Stimulated activated CD4-positive, alpha-beta T cell treated with anti-CD3 and anti-CD28 coated beads, Interleukin-12 subunit alpha, Interleukin-12 subunit beta, amount 100 ng/mL, for 4 hours (primary cell): ENCODE results near the gene SH3BP1.

ENCODE experiments used
- DNase-seq: peaks from one replicate; pipeline ENCODE4 v3.0.0-alpha.2; 2020

SH3BP1 gene

DNA sequence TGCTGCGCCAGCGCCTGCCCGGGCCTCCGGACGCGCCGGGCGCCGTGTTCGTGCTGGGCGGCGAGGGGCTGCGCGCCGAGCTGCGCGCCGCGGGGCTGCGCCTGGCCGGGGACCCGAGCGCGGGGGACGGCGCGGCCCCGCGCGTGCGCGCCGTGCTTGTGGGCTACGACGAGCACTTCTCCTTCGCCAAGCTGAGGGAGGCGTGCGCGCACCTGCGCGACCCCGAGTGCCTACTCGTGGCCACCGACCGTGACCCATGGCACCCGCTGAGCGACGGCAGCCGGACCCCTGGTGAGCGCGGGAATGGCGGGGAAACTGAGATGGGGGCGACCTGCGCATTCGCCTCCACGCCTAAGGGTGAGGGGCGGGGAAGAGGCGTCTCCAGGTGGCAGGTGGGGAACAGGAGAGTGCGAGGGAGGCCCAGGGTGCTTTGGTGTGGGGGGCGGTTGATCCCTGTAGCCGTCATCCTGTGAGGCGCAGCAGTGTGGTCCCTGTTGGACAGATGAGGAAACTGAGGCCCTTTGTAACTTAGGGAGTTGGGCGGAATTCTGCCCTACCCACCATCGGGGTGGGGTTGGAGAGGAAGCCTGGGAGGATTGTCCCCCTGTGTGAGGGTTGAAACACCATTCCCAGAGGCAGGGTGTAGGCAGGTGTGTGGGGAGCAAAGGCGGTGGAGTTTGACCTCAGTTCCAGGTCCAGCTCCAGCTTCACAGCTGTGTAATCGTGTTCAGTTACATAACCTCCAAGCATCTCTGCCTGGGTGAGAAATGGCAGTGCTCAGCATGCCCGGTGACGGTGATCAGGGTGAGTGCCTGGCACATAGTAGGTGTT is 19.8 kb downstream of the SH3BP1 start:
- peak; percentile 33 for DNase-seq

DNA sequence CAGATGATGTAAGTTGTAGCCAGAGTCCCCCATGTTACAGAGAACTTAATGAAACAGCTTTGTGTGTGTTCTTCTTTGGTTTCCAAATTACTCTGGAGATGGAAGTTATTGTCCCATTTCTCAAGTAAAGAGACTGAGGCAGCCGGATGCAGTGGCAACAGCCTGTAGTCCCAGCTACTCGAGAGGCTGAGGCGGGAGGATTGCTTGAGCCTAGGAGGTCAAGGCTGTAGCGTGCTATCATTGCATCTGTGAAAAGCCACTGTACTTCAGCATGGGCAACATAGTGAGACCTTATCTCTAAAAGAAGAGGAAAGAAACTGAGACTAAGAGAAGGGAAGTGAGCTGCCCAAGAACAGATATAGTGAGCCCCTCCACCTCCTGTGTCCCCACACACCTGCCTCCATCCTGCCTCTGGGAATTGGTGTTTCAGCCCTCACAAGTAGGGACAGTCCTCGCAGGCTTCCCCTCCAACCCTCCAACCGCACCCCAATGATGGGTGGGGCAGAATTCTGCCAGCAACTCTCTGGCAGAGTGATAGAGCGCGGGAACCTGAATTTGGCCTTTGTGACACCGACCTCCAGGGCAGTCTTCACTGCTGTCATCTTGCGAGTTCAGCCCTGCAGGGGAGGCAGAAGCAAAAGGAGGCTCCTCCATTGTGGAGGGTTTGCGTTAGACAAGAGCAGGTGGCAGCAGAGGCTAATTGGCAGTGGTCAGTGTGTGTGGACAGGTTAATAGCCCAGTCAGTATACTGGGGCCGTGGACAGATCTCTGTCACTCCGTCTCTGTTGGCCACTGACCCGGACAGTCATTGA is 20.6 kb downstream of the SH3BP1 start:
- DNase-seq = no peak

DNA sequence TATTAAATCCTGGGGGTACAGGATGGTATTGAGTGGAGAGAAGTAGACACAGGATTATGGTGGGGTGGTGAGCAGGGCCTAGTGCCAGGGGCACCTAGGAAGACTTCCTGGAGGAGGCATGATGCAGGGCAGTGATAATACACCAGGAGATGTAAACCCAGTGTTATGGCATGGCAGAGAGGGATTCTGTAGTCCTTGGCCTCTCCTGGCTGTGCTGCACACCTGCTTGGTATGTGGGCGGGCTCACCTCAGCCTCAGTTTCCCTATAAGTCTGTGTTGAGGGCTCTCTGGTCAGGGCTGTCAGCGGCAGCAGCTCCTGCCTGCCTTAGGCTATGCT is 21.2 kb downstream of the SH3BP1 start:
- DNase-seq = no peak

DNA sequence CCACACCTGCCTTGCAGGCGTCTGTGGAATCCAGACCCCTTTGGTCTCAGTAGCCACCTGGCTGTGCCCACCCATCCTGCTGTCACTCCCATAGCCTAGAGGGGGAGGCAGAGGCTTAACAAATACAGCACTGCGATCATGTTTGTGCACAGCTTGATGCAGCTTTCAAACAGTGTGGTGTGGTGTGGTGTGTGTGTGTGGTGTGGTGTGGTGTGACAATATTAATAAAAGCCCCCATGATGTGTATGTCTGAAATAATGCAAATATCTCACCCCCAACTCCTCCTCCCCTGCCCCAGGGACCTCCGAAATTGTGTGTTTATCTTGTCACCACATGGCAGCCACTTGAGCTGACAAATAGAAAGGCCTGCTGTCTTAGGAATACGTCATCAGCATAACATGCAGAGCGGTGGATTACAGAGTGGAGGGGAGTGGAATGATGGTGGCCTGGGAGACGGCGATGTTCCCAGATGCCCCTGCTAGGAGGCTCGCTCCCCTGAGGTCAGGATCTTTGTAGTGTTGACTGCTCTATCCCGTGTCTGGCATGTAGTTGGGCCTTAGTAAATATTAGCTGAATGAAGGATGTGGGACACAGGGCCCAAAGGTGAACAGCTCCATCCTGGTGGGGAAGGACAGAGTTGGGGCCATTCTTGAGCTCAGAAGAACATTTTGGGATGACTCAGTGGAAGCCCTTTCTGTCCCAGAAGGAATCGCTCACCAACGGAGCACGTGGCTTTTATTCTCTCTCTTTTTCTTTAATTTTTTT is 21.9 kb downstream of the SH3BP1 start:
- DNase-seq = no peak

DNA sequence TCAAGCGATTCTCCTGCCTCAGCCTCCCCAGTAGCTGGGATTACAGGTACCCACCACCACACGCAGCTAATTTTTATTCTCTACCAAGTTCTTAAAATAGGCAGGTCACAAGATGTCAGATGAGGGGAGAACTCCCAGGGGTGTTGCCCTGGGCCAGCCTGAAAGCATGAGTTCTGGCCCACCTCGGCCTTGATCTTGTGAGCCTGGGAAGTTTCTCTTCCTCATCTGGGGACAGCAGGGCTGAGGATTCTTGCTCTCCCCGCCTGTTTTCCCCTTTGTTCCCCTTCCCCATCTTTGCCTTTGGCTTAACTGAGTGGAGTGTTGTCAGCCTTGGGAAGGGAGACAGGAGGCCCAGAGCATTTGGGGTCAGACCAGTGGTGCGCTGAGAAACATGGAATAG is 22.6 kb downstream of the SH3BP1 start:
- DNase-seq = no peak

DNA sequence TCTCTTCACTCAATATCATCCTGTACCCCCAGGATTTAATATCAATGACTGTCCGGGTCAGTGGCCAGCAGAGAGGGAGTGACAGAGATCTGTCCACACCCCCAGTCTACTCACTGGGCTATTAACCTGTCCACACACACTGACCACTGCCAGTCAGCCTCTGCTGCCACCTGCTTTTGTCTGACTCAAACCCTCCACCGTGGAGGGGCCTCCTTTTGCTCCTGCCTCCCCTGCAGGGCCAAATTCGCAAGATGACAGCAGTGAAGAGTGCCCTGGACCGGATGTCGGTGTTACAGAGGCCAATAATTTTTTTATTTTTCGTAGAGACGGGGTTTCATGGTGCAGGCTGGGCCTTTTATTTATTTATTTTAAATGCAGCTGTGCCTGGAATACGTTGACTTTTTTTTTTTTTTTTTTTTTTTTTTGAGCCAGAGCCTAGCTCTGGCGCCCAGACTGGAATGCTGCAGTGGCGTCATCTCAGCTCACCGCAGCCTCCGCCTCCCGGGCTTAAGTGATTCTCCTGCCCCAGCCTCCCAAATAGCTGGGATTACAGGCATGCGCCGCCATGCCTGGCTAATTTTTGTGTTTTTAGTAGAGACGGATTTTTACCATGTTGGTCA is 24.2 kb downstream of the SH3BP1 start:
- DNase-seq = no peak

DNA sequence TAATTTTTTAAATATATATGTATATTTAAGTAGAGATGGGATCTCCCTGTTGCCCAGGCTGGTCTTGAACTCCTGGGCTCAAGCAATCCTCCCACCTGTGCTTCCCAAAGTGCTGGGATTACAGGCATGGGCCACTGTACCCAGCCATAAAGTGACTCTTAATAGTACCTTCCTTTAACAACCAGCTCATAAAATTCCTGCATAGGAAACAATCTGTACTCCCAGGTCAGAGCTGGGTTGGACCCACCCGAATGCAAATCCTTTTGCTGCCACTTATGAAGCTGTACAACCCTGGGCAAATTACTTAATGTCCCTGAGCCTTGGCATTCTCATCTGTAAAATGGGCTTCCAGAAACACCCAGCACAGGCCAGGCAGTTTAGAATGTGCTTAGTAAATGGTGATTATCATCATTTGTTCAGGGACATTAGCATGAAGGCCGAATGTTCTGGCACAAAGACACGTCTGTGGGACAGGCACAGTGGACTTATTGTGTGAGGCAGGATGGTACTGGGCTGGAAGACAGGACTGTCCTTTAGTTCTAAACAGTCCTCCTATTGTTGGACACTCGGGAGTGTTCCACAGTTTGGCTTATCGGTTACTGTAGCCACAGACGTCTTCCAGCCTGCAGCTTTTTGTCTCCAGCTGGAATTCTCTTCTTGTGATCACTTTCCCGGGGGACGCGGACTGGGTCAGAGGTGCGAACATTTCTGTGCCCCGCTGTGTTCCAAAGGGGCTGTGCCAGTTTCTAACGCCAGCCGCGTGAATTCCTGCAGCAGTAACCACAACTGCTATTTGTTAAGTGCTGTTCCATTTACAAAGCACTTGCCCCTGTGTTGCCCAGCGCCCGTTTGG is 25.0 kb downstream of the SH3BP1 start:
- DNase-seq = no peak

DNA sequence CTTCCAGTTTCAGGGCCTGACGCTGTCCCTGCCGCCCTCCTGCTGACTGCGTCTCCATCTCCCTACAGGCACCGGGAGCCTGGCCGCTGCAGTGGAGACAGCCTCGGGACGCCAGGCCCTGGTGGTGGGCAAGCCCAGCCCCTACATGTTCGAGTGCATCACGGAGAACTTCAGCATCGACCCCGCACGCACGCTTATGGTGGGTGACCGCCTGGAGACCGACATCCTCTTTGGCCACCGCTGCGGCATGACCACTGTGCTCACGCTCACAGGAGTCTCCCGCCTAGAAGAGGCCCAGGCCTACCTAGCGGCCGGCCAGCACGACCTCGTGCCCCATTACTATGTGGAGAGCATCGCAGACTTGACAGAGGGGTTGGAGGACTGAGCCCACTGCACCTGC is 26.0 kb downstream of the SH3BP1 start:
- DNase-seq = no peak

DNA sequence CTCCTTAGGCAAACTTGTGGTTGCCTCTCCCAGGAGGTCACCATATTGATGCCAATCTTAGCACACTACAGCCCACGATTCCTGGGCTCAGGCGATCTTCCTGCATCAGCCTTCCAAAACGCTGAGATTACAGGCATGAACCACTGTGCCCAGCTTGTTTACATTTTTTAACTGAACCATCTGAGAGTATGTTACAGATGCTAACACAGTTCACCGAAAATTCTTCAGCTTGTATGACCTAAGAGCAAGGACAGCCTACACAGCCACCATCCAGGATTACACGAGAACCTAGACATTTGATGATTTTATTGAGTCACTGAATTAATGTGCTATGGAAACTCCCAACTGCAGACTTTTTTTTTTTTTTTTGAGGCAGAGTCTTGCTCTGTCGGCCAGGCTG is 30.1 kb downstream of the SH3BP1 start:
- no peak for DNase-seq

DNA sequence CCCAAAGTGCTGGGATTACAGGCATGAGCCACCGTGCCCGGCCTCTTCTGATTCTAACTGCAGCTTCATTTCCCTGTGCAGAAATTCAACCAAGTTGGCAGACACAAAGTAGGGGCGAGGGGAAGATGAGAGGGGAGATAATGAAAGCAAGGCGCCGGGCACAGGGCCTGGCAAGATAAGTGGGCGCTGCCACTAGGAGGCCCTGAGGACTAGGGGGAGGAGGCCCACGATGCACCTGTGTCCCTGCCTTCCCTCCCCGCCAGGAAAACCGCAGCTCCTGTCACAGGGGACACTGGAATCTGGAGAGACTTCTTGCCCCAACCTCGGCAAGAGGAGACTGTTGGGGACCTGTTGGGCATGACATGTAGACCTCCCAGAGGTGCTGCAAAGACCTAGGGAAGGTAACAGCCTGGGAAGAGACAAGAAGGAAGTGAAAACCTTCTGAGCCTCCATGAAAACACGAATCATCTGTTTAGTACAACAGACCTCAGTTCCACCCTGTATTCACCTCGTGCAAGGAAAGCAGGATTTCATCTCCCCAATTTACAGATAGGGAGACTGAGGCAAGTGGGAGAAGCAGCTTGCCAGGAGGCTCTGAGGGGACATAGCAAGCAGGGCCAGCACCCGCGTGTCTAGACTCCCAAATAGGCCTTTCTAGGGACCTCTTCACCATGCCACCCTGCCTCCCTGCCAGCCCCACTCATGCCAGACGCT is 32.9 kb downstream of the SH3BP1 start:
- no peak for DNase-seq

DNA sequence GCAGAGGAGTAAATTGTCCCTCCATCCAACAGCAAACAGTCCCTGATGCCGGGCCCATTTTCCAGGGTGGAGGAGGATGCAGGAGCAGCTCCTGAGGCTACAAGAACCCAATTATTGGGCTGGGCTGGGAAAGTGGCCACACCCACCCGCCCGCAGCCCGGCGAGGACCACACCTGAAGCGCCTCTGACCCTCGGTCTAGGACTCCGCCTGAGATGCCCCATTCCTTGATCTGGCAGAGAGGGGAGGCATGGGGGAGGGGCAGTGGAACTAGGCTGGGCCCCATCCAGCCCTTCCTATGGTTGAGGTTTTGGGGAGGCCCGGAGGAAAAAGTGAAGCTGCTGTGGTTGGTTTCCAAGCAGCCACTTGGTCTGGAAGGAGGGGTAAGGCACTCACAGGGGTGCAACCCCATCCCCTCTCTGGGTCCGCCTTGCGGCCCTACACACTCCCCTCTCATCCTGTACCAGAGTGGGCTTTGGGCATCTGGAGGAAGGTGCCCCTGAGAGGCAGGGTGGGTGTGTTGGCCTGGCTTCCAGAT is 33.5 kb downstream of the SH3BP1 start:
- no peak for DNase-seq

DNA sequence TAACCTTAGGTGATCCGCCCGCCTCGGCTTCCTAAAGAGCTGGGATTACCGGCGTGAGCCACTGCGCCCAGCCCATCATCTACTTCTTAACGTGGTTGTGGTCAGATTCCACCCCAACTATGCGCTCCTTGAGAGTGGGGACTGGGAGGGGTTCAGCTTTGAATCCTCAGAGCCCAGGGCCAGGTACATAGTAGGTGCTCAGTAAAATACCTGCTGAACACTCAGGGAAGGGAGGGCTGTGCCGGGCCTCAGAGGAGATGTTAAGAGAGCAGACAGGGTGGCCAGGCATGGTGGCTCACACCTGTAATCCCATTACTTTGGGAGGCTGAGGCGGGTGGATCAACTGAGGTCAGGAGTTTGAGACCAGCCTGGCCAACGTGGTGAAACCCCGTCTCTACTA is 34.8 kb downstream of the SH3BP1 start:
- DNase-seq = no peak

DNA sequence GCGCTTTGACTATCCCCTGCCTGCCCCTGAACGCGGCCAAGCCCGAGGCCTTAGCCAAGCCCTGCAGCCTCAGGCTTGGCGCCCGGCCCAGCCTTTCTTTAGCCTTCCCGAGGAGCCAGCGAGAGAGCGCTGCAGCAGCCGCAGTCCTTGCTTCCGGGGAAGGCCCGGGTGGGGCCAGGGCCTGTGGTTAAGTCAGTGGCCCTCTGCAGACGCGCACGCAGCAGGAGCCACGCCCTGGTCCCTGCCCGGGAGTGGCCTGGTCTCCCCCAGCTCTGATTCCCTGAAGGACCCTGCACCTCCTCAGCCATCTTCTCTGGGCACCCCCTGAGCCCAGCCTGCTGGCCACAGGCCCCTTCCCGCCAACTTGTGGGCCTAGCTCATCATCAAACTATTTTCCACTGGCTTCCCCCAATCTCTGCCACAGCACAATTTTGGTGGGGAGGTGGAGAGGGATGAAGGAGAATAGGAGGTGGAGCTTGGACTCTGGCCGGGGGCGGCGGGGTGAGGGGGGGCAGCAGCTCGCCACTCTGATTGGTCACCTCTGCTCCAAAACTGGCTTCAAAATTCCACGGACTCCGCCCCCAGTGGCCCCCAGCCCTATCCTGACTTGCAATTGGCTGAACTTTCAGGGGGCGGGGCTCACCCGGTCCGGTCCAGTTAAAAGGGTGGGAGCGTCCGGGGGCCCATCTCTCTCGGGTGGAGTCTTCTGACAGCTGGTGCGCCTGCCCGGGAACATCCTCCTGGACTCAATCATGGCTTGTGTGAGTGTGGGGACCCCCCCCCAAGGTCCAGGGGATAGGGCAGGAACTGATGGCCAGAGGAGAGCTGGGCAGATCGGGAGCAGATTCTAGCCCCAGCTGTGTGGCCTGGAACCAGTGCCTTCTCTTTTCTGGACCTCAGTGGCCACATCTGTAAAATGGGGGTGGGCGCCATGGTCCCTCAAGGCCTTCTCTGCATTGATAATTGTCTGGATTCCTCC is 35.8 kb downstream of the SH3BP1 start, which contains the start of gene LGALS1:
LGALS1 (plus strand) TSS at position 686 of the 979 bp plus-strand sequence; CDS start at position 753, 67 bp downstream.
- DNase-seq = peak; percentile 44

DNA sequence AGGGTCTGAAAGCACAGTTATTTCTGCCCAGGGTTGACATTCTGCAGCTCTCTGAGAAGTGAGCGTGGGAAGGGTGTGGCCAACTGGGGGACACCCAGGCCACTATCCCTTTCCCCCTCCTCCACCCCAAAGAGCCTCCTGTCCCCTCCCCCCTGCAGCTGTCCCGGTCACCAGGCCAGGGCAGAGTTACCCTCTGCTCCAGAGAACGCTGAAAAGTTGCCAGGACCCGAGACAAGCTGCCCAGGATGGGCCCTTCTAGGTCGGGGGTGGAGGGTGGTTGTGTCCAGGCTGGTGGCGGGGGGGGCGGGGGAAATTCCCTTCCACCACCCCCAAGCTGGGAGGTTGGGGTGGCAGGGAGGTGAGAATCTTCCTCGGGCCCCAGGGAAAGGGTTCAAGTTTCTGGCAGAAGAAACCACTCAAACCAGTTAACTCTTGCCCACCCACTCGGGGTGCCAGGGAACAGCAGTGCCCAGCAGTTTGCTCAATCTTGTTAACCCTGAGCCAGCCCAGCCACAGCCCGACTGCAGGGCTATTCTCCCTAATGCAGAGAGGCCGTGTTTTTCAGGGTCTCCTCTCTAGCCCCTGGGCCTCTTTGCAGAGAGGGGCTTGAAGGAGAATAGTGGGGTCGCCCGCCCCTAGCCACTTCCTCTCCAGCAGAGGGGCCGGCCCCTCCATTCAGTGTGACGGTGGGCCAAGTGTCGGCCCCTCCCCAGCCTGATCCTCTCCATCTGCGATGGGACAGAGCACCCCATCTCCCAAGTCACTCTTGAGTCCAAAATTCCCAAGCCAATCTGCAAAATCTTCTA is 36.7 kb downstream of the SH3BP1 start:
- peak; percentile 10 for DNase-seq

DNA sequence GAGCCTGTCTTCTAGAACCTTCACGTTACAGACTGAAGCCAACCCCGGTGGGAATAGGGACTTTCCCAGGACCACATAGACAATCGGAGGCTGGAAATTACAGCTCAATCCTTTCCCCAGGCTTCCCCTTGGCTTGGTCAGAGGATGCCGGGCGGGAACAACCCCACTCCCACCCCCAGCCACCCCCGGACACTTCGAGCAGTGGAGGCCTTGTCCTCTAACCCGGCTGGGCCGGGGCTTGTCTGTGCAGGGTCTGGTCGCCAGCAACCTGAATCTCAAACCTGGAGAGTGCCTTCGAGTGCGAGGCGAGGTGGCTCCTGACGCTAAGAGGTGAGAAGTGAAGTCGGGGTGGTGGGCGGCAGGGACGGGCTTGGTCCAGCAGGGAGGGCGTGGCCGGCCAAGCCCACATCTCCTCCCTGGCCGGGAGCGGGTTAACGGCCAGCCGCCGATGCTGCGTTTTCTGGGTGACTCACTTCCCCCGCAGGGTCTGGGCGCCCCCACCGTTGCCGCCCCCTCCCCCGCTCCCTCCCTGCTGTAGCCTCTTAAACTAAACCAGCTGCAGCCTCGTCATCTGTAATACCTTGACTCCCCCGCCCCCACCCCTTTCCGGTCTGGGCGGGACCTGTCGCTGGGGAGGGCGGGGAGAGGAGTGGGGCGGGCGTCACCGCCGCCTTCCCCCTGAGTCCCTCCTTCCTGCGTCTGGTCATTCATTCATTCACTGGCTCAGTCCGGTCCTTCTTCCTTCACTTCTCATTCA is 37.4 kb downstream of the SH3BP1 start:
- peak; percentile 90 for DNase-seq

DNA sequence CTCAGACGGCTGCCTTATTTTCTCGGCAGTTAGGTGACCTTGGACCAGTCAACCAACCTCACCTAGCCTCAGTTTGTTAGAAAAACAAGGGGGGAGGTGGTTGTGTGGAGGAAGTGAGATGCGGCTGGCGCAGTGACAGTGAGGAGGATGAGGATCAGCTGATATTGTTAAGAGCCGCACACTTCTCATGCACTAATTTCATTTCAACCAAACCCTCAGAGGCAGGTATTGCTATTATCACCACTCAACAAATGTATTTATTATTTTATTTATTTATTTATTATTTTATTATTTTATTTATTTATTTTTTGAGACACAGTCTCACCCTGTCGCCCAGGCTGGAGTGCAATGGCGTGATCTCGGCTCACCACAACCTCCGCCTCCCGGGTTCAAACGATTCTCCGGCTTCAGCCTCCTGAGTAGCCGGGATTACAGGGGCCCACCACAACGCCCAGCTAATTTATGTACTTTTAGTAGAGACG is 38.1 kb downstream of the SH3BP1 start:
- DNase-seq = no peak

DNA sequence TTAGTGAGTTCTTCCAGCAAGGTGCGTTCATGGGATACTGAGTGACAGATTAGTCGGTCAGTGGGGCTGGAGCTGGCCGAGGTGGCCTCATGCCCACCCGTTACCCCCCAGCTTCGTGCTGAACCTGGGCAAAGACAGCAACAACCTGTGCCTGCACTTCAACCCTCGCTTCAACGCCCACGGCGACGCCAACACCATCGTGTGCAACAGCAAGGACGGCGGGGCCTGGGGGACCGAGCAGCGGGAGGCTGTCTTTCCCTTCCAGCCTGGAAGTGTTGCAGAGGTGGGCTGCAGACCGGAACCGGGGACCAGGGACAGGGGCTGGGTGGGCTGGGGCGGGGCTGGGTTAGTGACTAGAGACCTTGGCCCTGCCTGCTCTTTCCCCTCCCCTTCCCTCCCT is 38.9 kb downstream of the SH3BP1 start:
- DNase-seq = no peak

DNA sequence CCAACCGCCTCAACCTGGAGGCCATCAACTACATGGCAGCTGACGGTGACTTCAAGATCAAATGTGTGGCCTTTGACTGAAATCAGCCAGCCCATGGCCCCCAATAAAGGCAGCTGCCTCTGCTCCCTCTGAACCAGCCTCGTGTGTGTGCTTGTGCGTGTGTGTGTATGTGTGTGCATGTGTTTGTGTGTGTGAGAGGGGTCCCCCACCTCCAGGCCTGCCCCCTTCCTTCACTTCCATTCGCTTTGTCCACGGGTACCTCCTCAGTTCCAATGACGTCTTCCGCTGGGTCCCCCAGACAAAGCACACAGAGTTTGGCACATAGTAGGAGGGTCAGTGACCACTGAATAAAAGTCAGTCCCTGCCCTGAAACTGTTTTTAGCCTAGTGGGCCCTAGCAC is 40.2 kb downstream of the SH3BP1 start:
- no peak for DNase-seq
